HEK293 (cell line): ENCODE data around the gene KCNJ15.

Experiments used
- CTCF ChIA-PET: fragments of 350-600 bp; formaldehyde crosslinking; extraction: SDS; loops from one replicate; lab custom pipeline; 2021; ENCODE audit warnings: antibody characterized with exemption; lab: Yijun Ruan, JAX
- POLR2A ChIA-PET: fragments of 300-600 bp; formaldehyde crosslinking; extraction: SDS; loops from one replicate; lab custom pipeline; 2020; ENCODE audit warnings: antibody characterized with exemption, inconsistent platforms; lab: Yijun Ruan, JAX
- H3K27ac ChIP-seq: fragments of 200-500 bp; sonication (Bioruptor generic); 2 replicates; pipeline ENCODE4 v1.5.1; 2014; ENCODE audit warnings: low read depth, low read length, control low read depth, inconsistent platforms; ENCODE audit errors: extremely low read depth
- H3K36me3 ChIP-seq, 2 experiments: fragments of 200-500 bp in 1 of 2; sonication (Bioruptor generic) in 1 of 2; 1 replicate in 1 of 2; 2 replicates in 1 of 2; pipeline ENCODE4 v1.5.1; 2014 to 2017; ENCODE audit warnings: inconsistent platforms in 2 of 2, low read length in 2 of 2; ENCODE audit not compliant: control insufficient read depth in 2 of 2, insufficient read depth in 1 of 2
- H3K4me1 ChIP-seq: fragments of 200-500 bp; sonication (Bioruptor generic); 2 replicates; pipeline ENCODE4 v1.5.1; 2014; ENCODE audit warnings: mild to moderate bottlenecking, low read length, inconsistent platforms; ENCODE audit not compliant: control insufficient read depth, insufficient read depth
- H3K4me3 ChIP-seq: 2 replicates; pipeline ENCODE4 v1.5.1; 2011; ENCODE audit warnings: low read depth, mild to moderate bottlenecking, control low read depth, low read length, moderate library complexity
- H3K9me3 ChIP-seq: fragments of 200-500 bp; sonication (Bioruptor generic); 2 replicates; pipeline ENCODE4 v1.5.1; 2014; ENCODE audit warnings: low read depth, low read length, inconsistent platforms; ENCODE audit not compliant: control insufficient read depth, insufficient read depth
- AEBP2 ChIP-seq: fragments of 450-650 bp; formaldehyde crosslinking; IDR thresholded peaks from 2 replicates; pipeline ENCODE4 v1.5.1; 2016; ENCODE audit warnings: missing biosample characterization, missing genetic modification characterization, borderline replicate concordance
- CTCF ChIP-seq: fragments of 450-650 bp; formaldehyde crosslinking; IDR thresholded peaks from 2 replicates; pipeline ENCODE4 v1.5.1; 2016; ENCODE audit warnings: missing biosample characterization, missing genetic modification characterization
- ELK4 ChIP-seq: IDR thresholded peaks from 2 replicates; pipeline ENCODE4 v1.6.1; 2011; ENCODE audit warnings: mild to moderate bottlenecking, low read depth, low read length, borderline replicate concordance
- GLI4 ChIP-seq: fragments of 450-650 bp; formaldehyde crosslinking; IDR thresholded peaks from 2 replicates; pipeline ENCODE4 v1.5.1; 2016; ENCODE audit warnings: missing biosample characterization, missing genetic modification characterization
- GLIS1 ChIP-seq: fragments of 450-650 bp; formaldehyde crosslinking; IDR thresholded peaks from 2 replicates; pipeline ENCODE4 v1.5.1; 2016; ENCODE audit warnings: missing biosample characterization, missing genetic modification characterization
- MYNN ChIP-seq: fragments of 450-650 bp; formaldehyde crosslinking; IDR thresholded peaks from 2 replicates; pipeline ENCODE4 v1.5.1; 2016; ENCODE audit warnings: missing biosample characterization, missing genetic modification characterization, borderline replicate concordance
- OVOL3 ChIP-seq: fragments of 450-650 bp; formaldehyde crosslinking; IDR thresholded peaks from 2 replicates; pipeline ENCODE4 v1.5.1; 2016; ENCODE audit warnings: missing biosample characterization, missing genetic modification characterization
- SP7 ChIP-seq: fragments of 450-650 bp; formaldehyde crosslinking; IDR thresholded peaks from 2 replicates; pipeline ENCODE4 v1.5.1; 2016; ENCODE audit warnings: missing biosample characterization, missing genetic modification characterization
- WT1 ChIP-seq: fragments of 450-650 bp; formaldehyde crosslinking; IDR thresholded peaks from 2 replicates; pipeline ENCODE4 v1.5.1; 2016; ENCODE audit warnings: missing biosample characterization, missing genetic modification characterization
- YY1 ChIP-seq: fragments of 450-650 bp; formaldehyde crosslinking; IDR thresholded peaks from 2 replicates; pipeline ENCODE4 v1.5.1; 2018; ENCODE audit warnings: missing biosample characterization, missing genetic modification characterization
- ZBTB17 ChIP-seq: fragments of 450-650 bp; formaldehyde crosslinking; IDR thresholded peaks from 2 replicates; pipeline ENCODE4 v1.5.1; 2016; ENCODE audit warnings: missing biosample characterization, missing genetic modification characterization
- ZNF239 ChIP-seq: fragments of 450-650 bp; formaldehyde crosslinking; IDR thresholded peaks from 2 replicates; pipeline ENCODE4 v1.5.1; 2016; ENCODE audit warnings: missing biosample characterization, missing genetic modification characterization
- ZNF341 ChIP-seq: fragments of 450-650 bp; formaldehyde crosslinking; IDR thresholded peaks from 2 replicates; pipeline ENCODE4; 2016; ENCODE audit warnings: low read depth, missing biosample characterization, missing genetic modification characterization
- ZNF394 ChIP-seq: fragments of 450-650 bp; formaldehyde crosslinking; IDR thresholded peaks from 2 replicates; pipeline ENCODE4 v1.5.1; 2016; ENCODE audit warnings: missing biosample characterization, missing genetic modification characterization, mild to moderate bottlenecking, moderate library complexity, borderline replicate concordance
- ZNF416 ChIP-seq: fragments of 450-650 bp; formaldehyde crosslinking; IDR thresholded peaks from 2 replicates; pipeline ENCODE4 v1.5.1; 2016; ENCODE audit warnings: missing biosample characterization, missing genetic modification characterization
- ZNF449 ChIP-seq: fragments of 450-650 bp; formaldehyde crosslinking; IDR thresholded peaks from 2 replicates; pipeline ENCODE4 v1.5.1; 2017; ENCODE audit warnings: missing biosample characterization, mild to moderate bottlenecking, missing genetic modification characterization, moderate library complexity
- ZNF521 ChIP-seq: fragments of 450-650 bp; formaldehyde crosslinking; IDR thresholded peaks from 2 replicates; pipeline ENCODE4 v1.5.1; 2017; ENCODE audit warnings: missing biosample characterization, mild to moderate bottlenecking, missing genetic modification characterization
- ZNF548 ChIP-seq: fragments of 450-650 bp; formaldehyde crosslinking; IDR thresholded peaks from 2 replicates; pipeline ENCODE4 v1.5.1; 2016; ENCODE audit warnings: missing biosample characterization, missing genetic modification characterization
- ZNF629 ChIP-seq: fragments of 450-650 bp; formaldehyde crosslinking; IDR thresholded peaks from 2 replicates; pipeline ENCODE4 v1.5.1; 2017; ENCODE audit warnings: missing biosample characterization, missing genetic modification characterization
- ZNF654 ChIP-seq: fragments of 450-650 bp; formaldehyde crosslinking; IDR thresholded peaks from 2 replicates; pipeline ENCODE4 v1.5.1; 2016; ENCODE audit warnings: low read depth, missing biosample characterization, missing genetic modification characterization
- ZNF692 ChIP-seq: fragments of 450-650 bp; formaldehyde crosslinking; IDR thresholded peaks from 2 replicates; pipeline ENCODE4 v1.5.1; 2016; ENCODE audit warnings: missing biosample characterization, missing genetic modification characterization
- ZNF776 ChIP-seq: fragments of 450-650 bp; formaldehyde crosslinking; IDR thresholded peaks from 2 replicates; pipeline ENCODE4 v1.5.0; 2017; ENCODE audit warnings: missing biosample characterization, missing genetic modification characterization, borderline replicate concordance

Gene KCNJ15

GRCh38 chr21:38354746-38355145, 98.0 kb downstream of the KCNJ15 start:
- TF ChIP-seq ELK4, result no peak
- no peak for TF ChIP-seq MYNN (tag by site-specific recombination)
- no peak for TF ChIP-seq AEBP2
- TF ChIP-seq ZNF449, result no peak
- Histone ChIP-seq H3K9me3 (no peaks in the 10 kb centered on the region), H3K4me1 (peaks cover 24% of the 10 kb centered on the region), H3K4me3 (no peak overlapping the region), H3K27ac (no peak overlapping the region), H3K36me3 (no peaks in the 10 kb centered on the region)
- POLR2A ChIA-PET, result no interaction called here
- CTCF ChIA-PET, result interaction anchor here (0.6 to 13.2 kb wide), 24 partner anchors 16 to 680 kb away, joined by 3 to 378 read pairs (median 4); no protein-coding TSS in a partner anchor

GRCh38 chr21:38355353-38355752, 98.6 kb downstream of the KCNJ15 start:
- peaks cover 20% of the 10 kb centered on the region for H3K4me1 ChIP-seq
- H3K4me3 ChIP-seq, result no peak overlapping the region
- no peaks in the 10 kb centered on the region for H3K36me3 ChIP-seq
- TF ChIP-seq WT1, result no peak
- H3K27ac ChIP-seq, result no peak overlapping the region
- ChIA-PET POLR2A (interaction anchor here (0.6 kb wide), 1 partner anchor 13 kb away, joined by 3 read pairs; no protein-coding TSS in a partner anchor), CTCF (interaction anchor here (0.5 to 13.2 kb wide), 37 partner anchors 17 to 1130 kb away, joined by 3 to 378 read pairs (median 4); partner anchors contain the start of gene KCNJ6)
- H3K9me3 ChIP-seq, result no peaks in the 10 kb centered on the region

GRCh38 chr21:38355992-38356781, 99.4 kb downstream of the KCNJ15 start:
- no peak overlapping the region for H3K4me3 ChIP-seq
- no peaks in the 10 kb centered on the region for H3K9me3 ChIP-seq
- ChIA-PET CTCF (interaction anchor here (0.6 to 13.2 kb wide), 65 partner anchors 9 to 1924 kb away, joined by 3 to 378 read pairs (median 4); partner anchors contain the start of genes KCNJ15 and KCNJ6), POLR2A (interaction anchor here (0.6 kb wide), 1 partner anchor 13 kb away, joined by 3 read pairs; no protein-coding TSS in a partner anchor)
- peaks cover 13% of the 10 kb centered on the region for H3K4me1 ChIP-seq
- no peak overlapping the region for H3K27ac ChIP-seq
- H3K36me3 ChIP-seq, result no peaks in the 10 kb centered on the region
- peak; percentile 52; the same call in 1 of the 2 replicates for TF ChIP-seq ZNF394
- peak; percentile 35; the same call in 1 of the 2 replicates for TF ChIP-seq ZNF692 (tag by site-specific recombination)
- TF ChIP-seq ZNF416 (tag by site-specific recombination), result no peak
- peak; percentile 48; the same call in 1 of the 2 replicates for TF ChIP-seq ZBTB17
- TF ChIP-seq YY1 (tag by site-specific recombination), result no peak
- TF ChIP-seq GLIS1, result peak; percentile 31; the same call in 1 of the 2 replicates
- TF ChIP-seq CTCF (tag by site-specific recombination), result peak; percentile 96
- no peak for TF ChIP-seq ZNF239 (tag by site-specific recombination)
- peak; percentile 97 for TF ChIP-seq ZNF654 (tag by site-specific recombination)
- TF ChIP-seq ZNF776, result 0 out of 2 replicates have a peak, but pooled peaks have one; percentile 42
- TF ChIP-seq ZNF629 (tag by site-specific recombination), result peak; percentile 28; the same call in 1 of the 2 replicates
- TF ChIP-seq GLI4 (tag by site-specific recombination), result 0 out of 2 replicates have a peak, but pooled peaks have one; percentile 17
- 0 out of 2 replicates have a peak, but pooled peaks have one; percentile 8 for TF ChIP-seq OVOL3 (tag by site-specific recombination)
- no peak for TF ChIP-seq ZNF341
- 0 out of 2 replicates have a peak, but pooled peaks have one; percentile 8 for TF ChIP-seq ZNF548 (tag by site-specific recombination)
- 0 out of 2 replicates have a peak, but pooled peaks have one; percentile 29 for TF ChIP-seq SP7 (tag by site-specific recombination)
- 0 out of 2 replicates have a peak, but pooled peaks have one; percentile 37 for TF ChIP-seq ZNF521 (tag by site-specific recombination)
